Measurements from ENCODE around the gene YDJC.
"Not testable (repeated sequence)": the region's sequence is repeated elsewhere in the genome, so short reads cannot be mapped to it uniquely, and the experiment has no call there.

YDJC gene

DNA sequence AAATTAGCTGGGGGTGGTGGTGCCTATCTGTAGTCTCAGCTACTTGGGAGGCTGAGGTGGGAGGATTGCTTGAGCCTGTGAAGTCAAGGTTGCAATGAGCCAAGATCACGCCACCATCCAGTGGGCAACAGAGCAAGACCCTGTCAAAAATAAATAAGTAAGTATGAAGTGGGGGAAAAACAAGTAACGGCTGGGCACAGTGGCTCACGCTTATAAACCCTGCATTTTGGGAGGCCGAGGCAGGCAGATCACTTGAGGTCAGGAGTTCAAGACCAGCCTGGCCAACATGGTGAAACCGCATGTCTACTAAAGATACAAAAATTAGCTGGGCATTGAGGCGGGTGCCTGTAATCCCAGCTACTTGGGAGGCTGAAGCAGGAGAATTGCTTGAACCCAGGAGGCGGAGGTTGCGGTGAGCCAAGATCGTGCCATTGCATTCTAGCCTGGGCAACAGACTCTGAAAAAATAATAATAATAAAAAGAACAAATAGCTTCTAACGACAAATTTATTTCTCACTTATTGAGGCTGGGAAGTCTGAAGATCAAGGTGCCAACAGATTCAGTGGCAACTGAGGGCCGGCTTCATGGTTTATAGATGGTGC is 20.2 kb downstream of the YDJC start:
- DNase-seq (ENCODE audit: low read depth in 3 of 3): not testable (repeated sequence)

DNA sequence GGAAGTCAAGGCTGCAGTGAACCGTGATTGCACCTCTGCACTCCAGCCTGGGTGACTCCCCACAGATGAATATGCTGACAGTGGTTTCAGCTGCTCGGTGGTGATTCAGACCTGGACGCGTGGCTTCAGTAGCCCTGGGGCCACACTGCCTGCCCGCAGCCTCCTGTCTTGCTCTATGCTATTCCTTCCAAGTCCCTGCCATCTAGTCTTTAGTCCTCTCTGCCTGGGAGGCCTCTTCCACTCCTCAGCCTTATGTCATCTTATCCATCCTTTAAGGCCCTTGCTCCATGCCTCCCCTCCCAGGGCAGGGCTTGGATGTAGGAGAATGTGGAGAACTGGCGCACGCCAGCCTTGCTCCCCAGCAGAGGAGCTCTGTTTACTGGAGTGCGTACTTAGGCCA is 23.0 kb downstream of the YDJC start:
- no peak for DNase-seq (ENCODE audit: low read depth in 3 of 3)

DNA sequence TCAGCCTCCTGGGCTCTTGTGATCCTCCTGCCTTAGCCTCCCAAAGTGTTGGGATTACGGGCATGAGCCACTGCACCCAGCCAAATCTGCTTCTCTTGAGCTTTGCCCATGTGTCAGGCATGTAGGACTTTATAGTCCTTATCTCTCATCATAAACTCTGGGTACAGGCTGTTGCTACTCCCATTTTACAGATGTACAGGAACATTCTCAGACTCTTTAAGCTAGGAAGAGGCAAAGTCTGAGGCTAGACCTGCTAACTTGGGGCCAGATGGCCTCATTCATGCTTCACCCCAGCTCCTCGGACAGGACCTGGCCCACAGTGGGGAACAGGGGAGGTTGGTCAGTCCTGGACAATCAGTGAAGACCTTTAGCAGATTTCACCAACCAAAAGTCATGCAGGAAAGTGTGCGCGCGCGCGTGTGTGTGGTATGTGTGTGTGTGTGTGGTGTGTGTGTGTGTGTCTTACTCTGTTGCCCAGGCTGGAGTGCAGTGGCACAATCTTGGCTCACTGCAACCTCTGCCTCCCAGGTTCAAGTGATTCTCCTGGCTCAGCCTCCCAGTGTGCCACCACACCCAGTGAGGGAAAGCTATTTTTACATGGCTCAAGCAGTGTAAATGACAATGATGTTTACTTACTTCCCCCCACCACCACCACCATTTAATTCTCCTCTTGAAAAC is 23.8 kb downstream of the YDJC start:
- no peak for DNase-seq (ENCODE audit: low read depth in 3 of 3)

DNA sequence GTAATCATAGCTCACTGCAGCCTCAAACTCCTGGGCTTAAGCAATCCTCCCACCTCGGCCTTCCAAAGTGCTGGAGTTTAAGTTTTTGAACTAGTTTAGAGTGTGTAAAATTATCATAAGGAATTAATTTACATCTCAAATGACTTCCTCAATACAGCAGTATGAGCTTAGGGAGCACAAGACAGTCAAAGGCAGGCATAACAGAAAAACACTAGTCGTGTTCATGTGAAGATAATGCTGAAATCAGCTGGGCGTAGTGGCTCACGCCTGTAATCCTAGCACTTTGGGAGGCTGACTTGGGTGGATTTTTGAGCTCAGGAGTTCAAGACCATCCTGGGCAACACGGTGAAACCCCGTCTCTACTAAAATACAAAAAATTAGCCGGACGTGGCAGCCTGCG is 25.8 kb downstream of the YDJC start:
- no peak for DNase-seq (ENCODE audit: low read depth in 3 of 3)

DNA sequence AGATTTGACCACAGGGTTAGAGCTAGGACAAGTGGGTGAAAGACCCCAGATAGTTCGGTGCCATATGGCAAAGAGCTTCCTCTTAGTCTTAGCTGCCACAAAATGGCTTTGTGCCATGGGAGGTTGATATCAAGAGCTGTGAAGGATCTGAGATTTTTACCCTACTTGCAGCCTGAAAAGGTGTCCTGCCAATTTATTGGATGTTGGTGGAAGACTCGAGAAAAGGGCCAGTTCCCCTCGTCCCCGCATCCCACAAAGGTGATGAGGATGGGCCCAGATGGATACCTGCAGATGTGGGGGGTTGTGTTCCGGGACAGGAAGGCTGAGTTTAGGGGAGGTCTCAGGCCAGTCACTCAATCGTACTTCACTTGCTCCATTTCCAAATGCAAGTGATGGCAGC is 27.2 kb downstream of the YDJC start:
- no peak for DNase-seq (ENCODE audit: low read depth in 3 of 3)

DNA sequence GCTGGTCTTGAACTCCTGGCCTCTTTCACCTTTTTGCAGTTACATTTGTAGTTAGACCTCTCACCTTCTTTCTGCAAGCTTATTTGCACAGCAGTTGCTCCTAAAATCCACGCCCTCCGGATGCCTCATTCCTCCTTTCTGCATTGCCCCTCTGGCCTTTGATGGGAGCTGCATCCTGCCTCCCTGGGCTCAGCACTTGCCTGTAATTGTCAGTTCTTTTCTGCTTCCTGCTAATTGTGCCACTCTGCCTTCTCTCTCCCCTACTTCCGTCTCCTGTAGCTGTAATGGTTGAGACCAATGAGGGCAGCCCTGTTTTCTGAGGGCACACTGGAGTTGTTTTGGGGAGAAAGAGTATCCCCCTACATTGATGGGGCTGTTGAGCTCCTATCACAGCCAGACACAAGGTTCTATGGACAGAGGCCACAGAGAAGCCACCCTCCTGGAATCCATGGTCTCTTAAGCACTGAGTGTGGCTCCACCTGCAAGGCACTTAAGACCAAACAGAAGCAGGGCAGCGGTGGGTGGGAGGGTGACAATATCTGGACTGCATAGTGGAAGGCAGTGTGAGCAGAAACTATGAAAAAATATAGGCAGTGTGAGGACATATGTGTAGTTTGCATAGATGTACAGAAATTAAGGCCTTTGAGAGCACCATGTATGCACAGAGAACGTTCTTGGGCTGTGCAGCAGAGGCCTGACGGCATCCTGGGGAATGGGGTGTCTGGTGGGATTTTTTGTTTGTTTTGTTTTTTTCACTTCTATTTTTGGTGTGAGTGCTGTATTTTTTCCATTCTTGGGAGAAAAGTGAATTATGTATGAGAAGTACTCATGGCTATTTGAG is 30.5 kb downstream of the YDJC start:
- DNase-seq (ENCODE audit: low read depth in 3 of 3): no peak

DNA sequence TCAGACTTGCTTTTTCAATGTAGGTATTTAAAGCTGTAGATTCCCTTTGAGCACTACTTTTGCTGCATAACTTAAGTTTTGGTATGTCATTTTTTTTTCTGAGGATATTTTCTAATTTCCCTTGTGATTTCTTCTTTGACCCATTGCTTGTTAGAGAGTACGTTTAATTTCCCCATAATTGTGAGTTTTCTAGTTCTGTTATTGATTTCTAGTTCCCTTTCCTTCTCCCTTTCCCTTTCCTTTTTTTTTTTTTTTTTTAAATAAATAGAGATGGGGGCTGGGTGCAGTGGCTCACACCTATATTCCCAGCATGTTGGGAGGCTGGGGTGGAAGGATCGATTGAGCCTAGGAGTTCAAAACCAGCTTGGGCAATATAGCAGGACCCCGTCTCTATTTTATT is 31.5 kb downstream of the YDJC start:
- no peak for DNase-seq (ENCODE audit: low read depth in 3 of 3)

DNA sequence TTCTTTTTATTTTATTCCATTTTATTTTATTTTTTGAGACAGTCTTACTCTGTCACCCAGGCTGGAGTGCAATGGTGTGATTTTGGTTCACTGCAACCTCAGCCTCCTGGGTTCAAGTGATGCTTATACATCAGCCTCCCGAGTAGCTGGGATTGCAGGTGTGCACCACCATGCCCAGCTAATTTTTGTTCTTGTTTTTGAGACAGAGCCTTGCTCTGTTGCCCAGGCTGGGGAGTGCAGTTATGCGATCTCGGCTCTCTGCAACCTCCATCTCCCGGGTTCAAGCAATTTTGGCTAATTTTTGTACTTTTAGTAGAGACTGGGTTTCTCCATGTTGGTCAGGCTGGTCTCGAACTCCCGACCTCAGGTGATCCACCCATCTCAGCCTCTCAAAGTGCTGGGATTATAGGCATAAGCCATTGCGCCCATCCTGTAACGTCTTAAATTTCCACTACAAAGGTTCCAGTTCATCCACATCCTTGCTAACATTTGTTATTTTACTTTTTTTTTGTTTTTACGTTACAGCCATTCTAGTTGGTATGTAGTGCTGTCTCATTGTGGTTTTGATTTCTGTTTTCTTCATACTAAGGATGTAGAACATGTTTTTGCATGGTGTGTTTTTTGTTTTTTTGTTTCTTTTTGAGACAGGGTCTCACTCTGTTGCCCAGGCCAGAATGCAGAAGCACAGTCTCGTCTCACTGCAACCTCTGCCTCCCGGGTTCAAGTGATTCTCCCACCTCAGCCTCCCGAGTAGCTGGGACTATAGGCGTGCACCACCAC is 33.3 kb downstream of the YDJC start:
- not testable (repeated sequence) for DNase-seq (ENCODE audit: low read depth in 3 of 3)

DNA sequence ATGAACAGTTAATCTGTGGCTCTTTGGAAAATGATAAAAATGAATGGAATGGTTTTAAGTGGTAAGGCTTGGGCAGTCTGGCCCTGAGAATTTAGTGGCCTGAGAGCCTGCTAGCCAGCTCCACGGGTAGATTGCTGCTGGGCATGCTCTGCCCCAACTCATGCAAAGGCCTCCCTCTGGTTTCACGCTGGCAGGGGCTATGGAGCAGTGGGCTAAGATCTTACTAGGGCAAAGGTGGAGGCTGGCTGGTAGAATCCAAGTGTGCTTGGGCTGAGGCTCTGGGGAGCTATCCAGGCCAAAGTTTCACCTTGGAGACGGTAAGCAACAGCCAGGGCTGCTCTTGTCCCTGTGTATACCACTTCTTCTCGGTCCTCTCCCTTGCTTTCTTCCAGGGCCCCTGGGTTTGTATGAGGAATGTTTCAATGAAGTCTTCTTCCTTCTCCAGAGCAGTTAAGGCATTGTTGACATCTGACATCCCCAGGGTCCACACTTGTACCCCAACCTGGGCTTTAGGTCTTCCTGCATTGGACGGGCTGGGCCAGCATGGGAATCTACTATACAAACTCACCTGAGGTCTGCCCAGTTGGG is 34.9 kb downstream of the YDJC start:
- DNase-seq (ENCODE audit: low read depth in 3 of 3): no peak

DNA sequence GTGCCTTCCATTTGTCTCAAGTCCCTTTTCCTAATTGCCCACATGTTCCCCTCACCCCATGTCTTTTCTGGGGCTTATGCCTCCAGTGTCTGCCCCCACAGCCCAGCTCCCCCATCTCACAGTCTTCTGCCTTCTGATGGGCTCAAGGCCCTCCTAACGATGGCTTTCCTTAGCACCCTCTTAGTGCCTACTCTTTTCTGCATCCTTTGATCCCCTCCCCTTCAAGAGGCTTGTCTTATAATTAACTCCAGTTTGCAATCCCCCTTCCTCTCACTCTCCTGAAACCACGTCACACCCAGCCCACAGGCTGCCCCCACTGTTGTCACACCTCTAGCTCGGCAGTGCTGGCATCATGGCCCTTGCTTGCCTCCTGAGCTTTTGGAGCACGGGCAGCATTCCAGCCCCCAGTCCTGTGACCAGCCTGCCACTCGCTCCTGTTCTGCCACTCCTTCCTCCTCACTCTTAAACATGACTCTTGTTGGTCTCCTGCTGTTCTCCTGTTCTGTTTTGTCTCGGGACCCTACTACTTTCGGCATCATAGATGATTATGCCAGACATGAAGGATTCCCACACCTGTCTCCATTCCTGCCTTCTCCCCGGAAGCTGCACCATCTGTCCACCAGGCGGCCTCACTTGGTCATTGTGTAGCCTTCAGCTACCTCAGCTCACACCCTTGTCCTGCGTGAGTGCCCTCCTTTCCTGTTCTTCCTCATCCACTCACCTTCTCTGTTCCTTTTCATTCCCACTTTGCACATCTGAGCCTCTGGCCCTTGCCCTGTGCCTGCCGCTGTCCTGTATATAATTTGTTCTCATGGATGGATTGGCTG is 36.2 kb downstream of the YDJC start:
- DNase-seq (ENCODE audit: low read depth in 3 of 3): no peak

DNA sequence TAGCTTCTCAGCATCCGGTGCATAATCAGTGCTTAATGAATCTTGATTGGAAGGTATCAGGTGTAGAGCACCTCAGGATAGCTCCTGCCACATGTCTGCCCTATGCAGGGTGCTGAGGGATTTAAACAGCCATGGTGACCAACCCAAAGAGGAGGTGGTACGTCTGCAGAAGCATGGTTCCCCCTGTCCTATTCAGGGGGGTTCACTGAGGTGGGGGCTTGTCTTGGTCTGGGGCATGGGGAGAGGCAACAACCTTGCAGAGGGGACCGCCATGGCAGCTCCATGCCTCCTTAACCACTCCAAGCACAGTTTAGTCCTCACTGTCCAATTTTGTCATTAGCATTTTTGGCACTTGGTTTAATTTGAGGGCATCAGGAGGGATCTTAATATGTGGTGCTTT is 37.4 kb downstream of the YDJC start:
- no peak for DNase-seq (ENCODE audit: low read depth in 3 of 3)

DNA sequence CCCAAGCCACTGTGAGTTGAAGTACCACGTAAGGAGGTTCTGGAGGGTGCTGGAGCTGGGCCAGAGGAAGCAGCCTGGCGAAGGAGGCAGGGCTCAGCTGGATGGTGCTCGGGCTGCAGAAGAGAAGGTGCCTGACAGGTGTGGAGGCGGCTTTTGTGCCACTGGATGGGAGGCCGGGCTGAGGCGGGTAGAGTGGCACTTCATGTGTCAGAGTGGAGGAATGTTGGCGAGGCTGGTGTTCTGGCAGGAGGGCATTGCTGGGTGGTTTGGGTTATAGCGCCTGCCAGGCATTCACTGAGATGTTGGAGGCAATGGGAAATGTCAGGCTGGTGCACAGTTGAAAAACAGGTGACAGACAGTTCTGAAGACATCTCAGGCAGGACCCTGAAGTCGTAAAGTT is 38.1 kb downstream of the YDJC start:
- DNase-seq (ENCODE audit: low read depth in 3 of 3): no peak

DNA sequence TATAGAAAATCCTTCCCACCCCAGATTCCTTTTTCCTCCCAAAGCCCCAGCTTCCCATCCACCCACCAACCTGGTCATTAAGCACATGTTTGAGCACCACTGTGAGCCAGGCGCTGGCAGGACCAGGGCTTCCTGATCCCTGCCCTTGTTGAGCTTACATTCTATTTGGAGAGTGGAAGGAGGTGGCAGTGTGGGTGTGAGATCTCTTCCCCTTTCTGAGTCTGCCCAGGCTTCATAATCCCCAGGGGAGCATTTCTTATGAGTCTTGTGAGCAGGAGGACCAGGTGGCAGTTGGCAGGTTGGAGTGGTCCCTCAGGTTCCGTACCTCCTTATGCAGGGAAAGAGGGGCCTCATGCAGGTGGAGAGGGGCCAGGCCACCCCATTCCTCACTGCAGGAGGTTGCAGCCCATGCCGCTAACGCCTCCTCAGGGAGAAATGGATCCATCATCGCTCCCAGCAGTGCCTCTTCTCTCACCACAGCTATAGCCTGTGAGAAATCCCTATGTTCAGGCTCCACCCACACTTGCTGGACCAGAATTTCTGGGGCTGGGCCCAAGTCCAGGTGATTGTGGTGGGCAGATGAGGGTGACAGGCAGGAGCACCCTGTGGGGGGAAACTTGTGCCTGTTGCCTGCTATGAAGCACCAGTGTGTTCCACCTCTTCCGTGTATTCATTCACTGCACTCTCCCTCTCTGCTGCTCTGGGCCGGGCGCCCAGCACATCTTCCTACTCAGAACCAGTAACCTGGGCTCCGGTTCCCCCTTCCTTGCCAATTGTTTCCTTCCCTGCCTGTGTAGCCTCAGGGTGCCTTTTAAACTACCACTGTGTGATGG is 38.8 kb downstream of the YDJC start:
- no peak for DNase-seq (ENCODE audit: low read depth in 3 of 3)

DNA sequence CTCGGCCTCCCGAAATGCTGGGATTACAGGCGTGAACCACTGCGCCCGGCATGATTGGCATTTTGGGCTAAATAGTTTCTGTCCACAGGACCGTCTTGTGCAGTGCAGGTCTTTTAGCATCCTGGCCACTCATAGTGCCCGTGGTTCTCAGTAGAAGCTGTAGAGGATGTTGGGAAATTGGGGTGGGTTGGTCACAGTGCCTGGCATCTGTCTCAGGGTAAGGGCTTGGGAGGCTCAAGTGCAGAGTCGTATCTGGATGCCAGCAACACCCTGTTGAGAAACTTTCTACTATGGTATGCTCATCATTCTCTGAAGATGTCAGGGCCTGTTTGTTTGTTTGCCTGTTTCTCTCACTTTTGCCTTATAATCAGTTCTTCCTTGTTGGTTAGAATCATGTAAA is 40.4 kb downstream of the YDJC start:
- no peak for DNase-seq (ENCODE audit: low read depth in 3 of 3)

DNA sequence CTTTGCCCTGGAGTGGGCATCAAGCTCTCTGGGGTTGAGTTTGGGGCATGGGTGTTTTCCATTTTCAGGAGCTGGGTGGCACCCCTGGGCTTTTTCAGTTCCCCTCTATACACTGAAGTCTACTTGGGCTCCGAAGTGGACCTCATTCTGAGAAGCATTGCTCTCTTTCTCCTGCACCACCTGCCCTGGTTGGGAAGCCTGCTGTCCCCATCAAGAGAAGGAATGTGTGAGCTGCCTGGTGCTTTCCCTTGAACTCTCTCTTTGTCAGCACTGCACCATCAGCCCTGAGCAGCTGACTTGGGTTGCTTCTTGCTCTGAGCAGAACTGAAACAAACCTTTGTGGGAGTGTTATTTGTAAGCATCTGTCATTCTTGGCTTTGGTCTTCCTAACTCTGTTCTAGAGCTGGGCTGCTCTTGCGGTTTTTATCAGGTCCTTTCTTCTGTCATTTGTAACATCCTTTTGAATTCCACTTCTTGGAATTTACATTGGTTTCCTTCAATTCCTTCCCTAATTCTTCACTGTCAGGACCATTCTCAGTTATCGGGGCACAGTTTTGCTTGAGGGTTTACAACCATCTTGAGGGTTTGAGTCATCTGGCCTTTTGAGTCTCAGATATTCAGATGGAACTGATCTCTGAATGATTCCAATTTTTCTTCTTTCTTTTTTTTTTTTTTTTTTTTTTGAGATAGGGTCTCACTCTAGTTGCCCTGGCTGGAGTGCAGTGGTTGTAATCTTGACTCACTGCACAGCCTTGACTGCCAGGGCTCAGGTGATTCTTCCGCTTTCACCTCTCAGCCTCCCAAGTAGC is 41.8 kb downstream of the YDJC start:
- DNase-seq (ENCODE audit: low read depth in 3 of 3): peak in 2 of 3 experiments; percentile 27 to 49

DNA sequence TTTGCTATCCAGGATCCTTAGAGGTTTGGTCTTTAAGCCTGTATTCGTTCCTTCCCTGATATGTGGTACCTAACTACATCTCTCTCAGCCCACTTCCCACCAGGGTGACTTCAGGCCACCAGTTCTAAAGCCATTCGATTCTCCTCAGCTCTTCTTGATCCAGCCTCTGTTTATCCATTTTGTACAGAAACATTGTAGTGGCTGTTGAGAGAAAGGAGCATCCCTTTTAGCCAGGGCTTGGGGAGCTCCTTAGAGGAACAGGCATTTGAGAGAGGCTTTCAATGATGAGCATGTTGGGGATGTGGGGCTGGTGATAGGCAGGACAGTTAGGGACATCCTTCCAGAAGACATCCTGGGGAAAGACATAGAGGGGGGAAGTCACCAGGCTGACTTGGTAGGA is 44.4 kb downstream of the YDJC start:
- DNase-seq (ENCODE audit: low read depth in 3 of 3): no peak

DNA sequence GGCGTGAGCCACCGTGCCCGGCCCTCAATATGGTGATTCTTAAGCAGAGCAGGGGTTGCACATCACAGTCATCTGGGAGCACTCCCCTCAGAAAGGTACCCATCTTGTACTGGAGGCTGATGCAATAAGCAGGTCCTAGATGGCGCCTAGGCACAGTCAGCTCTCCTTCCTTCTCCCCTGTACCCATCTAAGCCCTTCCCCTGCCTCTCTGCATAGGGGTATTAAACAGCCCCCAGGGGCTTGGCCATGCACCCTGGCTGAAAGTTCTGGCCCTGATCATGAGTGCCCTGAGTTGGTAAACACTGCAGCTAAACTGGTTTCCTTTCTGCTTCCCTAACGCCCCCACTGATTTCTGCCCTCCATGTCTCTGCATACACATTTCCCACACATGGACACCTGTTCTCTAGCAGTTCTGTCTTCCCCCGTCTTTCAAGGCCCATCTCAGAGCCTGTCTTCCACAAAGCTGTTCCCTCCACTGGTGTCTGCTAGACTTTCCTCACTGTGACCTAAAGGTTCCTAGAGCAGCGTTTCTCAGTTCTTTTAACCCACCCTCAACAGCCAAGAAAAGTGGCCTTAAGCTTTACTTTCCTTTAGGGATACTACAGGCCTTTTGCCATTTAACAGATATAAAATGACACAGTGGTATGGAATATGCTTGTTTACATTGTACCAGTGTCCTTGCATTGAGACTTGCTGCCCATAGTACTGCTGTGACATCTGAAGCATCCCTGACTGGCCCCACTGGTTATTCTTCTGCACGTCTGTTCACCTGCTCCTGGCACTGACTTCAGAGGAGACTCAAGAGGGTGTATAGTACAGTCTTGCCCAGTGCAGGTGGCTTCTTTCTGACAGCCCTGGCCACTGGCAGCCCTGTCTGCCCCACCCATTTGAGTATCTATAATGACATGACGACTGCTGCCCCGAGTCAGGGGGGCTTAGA is 46.8 kb downstream of the YDJC start:
- no peak for DNase-seq (ENCODE audit: low read depth in 3 of 3)

All from stimulated activated CD4-positive, alpha-beta T cell treated with anti-CD3 and anti-CD28 coated beads, TNF-alpha, amount 100 ng/mL, for 24 hours (primary cell).